ENCODE measurements around the gene PIP4K2A.

The PIP4K2A gene

GRCh38 chr10:22593636-22594198 is 120.7 kb downstream of the PIP4K2A start:
- Histone ChIP-seq H3K9me2 (replicated peaks; ENCODE audit: low read depth, low read length) (no peaks in the 10 kb centered on the region), H3K27me3 (ENCODE audit: insufficient read depth, low read length, poor library complexity, severe bottlenecking) (no peaks in the 10 kb centered on the region), H3K9me3 (ENCODE audit: insufficient read depth, low read depth, low read length) (no peaks in the 10 kb centered on the region), H3K79me2 (ENCODE audit: insufficient read depth, low read length) (peaks cover 44% of the 10 kb centered on the region), H2AFZ (ENCODE audit: low read length) (no peak overlapping the region), H3K4me1 (ENCODE audit: insufficient read depth, low read length, poor library complexity, severe bottlenecking) (peaks cover 19% of the 10 kb centered on the region), H4K20me1 (ENCODE audit: insufficient read depth, low read length, poor library complexity, severe bottlenecking) (peaks cover 9% of the 10 kb centered on the region), H3K36me3 (ENCODE audit: insufficient read depth, low read length) (peaks cover 34% of the 10 kb centered on the region; the same call in 1 of the 2 replicates), H3K9ac (ENCODE audit: low read depth, low read length, poor library complexity, severe bottlenecking) (no peak overlapping the region), H3F3A (ENCODE audit: low read depth) (peaks cover 4% of the 10 kb centered on the region; the same call in 1 of the 2 replicates), H3K4me2 (ENCODE audit: low read depth, low read length, poor library complexity, severe bottlenecking) (no peak overlapping the region), H3K4me3 (ENCODE audit: low read length, poor library complexity, severe bottlenecking) (no peak overlapping the region)
- TF ChIP-seq CTCF (conservative IDR thresholded peaks at IDR 0.05; ENCODE audit: low read length) (no peak), EZH2phosphoT487 (IDR thresholded peaks at IDR 0.05; ENCODE audit: borderline replicate concordance) (no peak)

GRCh38 chr10:22593026-22593425 is 121.4 kb downstream of the PIP4K2A start:
- no peak overlapping the region for H3K4me3 ChIP-seq (ENCODE audit: low read length, poor library complexity, severe bottlenecking)
- H3K9me3 ChIP-seq (ENCODE audit: insufficient read depth, low read depth, low read length): no peaks in the 10 kb centered on the region
- peaks cover 39% of the 10 kb centered on the region; the same call in 1 of the 2 replicates for H3K36me3 ChIP-seq (ENCODE audit: insufficient read depth, low read length)
- no peak overlapping the region for H3K9ac ChIP-seq (ENCODE audit: low read depth, low read length, poor library complexity, severe bottlenecking)
- H3K27me3 ChIP-seq (ENCODE audit: insufficient read depth, low read length, poor library complexity, severe bottlenecking): no peaks in the 10 kb centered on the region
- H3K4me2 ChIP-seq (ENCODE audit: low read depth, low read length, poor library complexity, severe bottlenecking): no peak overlapping the region
- peaks cover 12% of the 10 kb centered on the region for H3K4me1 ChIP-seq (ENCODE audit: insufficient read depth, low read length, poor library complexity, severe bottlenecking)
- peaks cover 38% of the 10 kb centered on the region; the same call in 1 of the 2 replicates for H3K79me2 ChIP-seq (ENCODE audit: insufficient read depth, low read length)
- no peak overlapping the region for H2AFZ ChIP-seq (ENCODE audit: low read length)
- H4K20me1 ChIP-seq (ENCODE audit: insufficient read depth, low read length, poor library complexity, severe bottlenecking): peaks cover 3% of the 10 kb centered on the region
- peaks cover 4% of the 10 kb centered on the region; the same call in 1 of the 2 replicates for H3F3A ChIP-seq (ENCODE audit: low read depth)
- no peak for TF ChIP-seq CTCF (conservative IDR thresholded peaks at IDR 0.05; ENCODE audit: low read length)
- no peak for TF ChIP-seq EZH2phosphoT487 (IDR thresholded peaks at IDR 0.05; ENCODE audit: borderline replicate concordance)
- no peaks in the 10 kb centered on the region for H3K9me2 ChIP-seq (replicated peaks; ENCODE audit: low read depth, low read length)

GRCh38 chr10:22589851-22590514 is 124.4 kb downstream of the PIP4K2A start:
- no peaks in the 10 kb centered on the region for H4K20me1 ChIP-seq (ENCODE audit: insufficient read depth, low read length, poor library complexity, severe bottlenecking)
- H3K9me2 ChIP-seq (replicated peaks; ENCODE audit: low read depth, low read length): no peaks in the 10 kb centered on the region
- H3K4me2 ChIP-seq (ENCODE audit: low read depth, low read length, poor library complexity, severe bottlenecking): no peak overlapping the region
- no peaks in the 10 kb centered on the region for H3K27me3 ChIP-seq (ENCODE audit: insufficient read depth, low read length, poor library complexity, severe bottlenecking)
- H3K4me1 ChIP-seq (ENCODE audit: insufficient read depth, low read length, poor library complexity, severe bottlenecking): peaks cover 2% of the 10 kb centered on the region
- no peak overlapping the region for H2AFZ ChIP-seq (ENCODE audit: low read length)
- H3K9me3 ChIP-seq (ENCODE audit: insufficient read depth, low read depth, low read length): no peaks in the 10 kb centered on the region
- no peaks in the 10 kb centered on the region for H3F3A ChIP-seq (ENCODE audit: low read depth)
- peaks cover 28% of the 10 kb centered on the region for H3K79me2 ChIP-seq (ENCODE audit: insufficient read depth, low read length)
- H3K9ac ChIP-seq (ENCODE audit: low read depth, low read length, poor library complexity, severe bottlenecking): no peak overlapping the region
- H3K36me3 ChIP-seq (ENCODE audit: insufficient read depth, low read length): peaks cover 45% of the 10 kb centered on the region; the same call in 1 of the 2 replicates
- no peak overlapping the region for H3K4me3 ChIP-seq (ENCODE audit: low read length, poor library complexity, severe bottlenecking)
- TF ChIP-seq EZH2phosphoT487 (IDR thresholded peaks at IDR 0.05; ENCODE audit: borderline replicate concordance): no peak
- TF ChIP-seq CTCF (conservative IDR thresholded peaks at IDR 0.05; ENCODE audit: low read length): no peak

Measured in Loucy (cell line).